Testis (tissue), 3 donors: ENCODE results near the gene ANAPC15. TPM values are rescaled to one million over a fixed set of nuclear protein-coding genes. Genes with fewer than 3 reads are reported as not detected.
"Not testable (repeated sequence)": the region's sequence is repeated elsewhere in the genome, so short reads cannot be mapped to it uniquely, and the experiment has no call there.

Source experiments
- DNase-seq: peaks from one replicate; pipeline ENCODE4 v3.0.0-alpha.2; 2019
- H3K27ac ChIP-seq, 2 donors: fragments of 200-600 bp; sonication (generic); one replicate each; pipeline ENCODE4 v1.5.1; 2019
- H3K27me3 ChIP-seq: fragments of 200-600 bp; sonication (generic); one replicate; pipeline ENCODE4 v1.5.1; 2019
- H3K36me3 ChIP-seq: fragments of 200-600 bp; sonication (generic); one replicate; pipeline ENCODE4 v1.5.1; 2017; ENCODE audit warnings: low read depth; ENCODE audit errors: missing control alignments
- H3K4me1 ChIP-seq: fragments of 200-600 bp; sonication (generic); one replicate; pipeline ENCODE4 v1.5.1; 2019
- H3K4me3 ChIP-seq, 2 donors: fragments of 200-600 bp; sonication (generic); one replicate each; pipeline ENCODE4 v1.5.1; 2017 to 2019
- H3K9me3 ChIP-seq: fragments of 200-600 bp; sonication (generic); one replicate; pipeline ENCODE4 v1.5.1; 2017
- POLR2A ChIP-seq: fragments of 450-650 bp; IDR thresholded peaks from one replicate; pipeline ENCODE4 v1.6.1; 2017; ENCODE audit warnings: antibody characterized with exemption, mild to moderate bottlenecking, moderate library complexity
- WGBS, 2 donors: methylation state at CpG; one replicate each; pipeline ENCODE4 v1.1.5; 2018; 5-methylcytosine and 5-hydroxymethylcytosine counted together
- intact Hi-C: fragments of 100-400 bp; cut with DNase I; formaldehyde crosslinking; loops from one replicate; pipeline ENCODE4 v1.15.1; 2023; ENCODE audit warnings: low total_unique reads
- polyA plus RNA-seq: library from polyadenylated mRNA; stranded (reverse); fragments of 350-450 nt; fragmentation: Illumina TruSeq; extraction: RNeasy Lipid Tissue Mini Kit (QIAGEN cat#74804); gene quantifications from one replicate; pipeline ENCODE4 v1.2.3, GENCODE V29; 2014; ENCODE audit warnings: low read depth, low replicate concordance; ENCODE audit not compliant: insufficient read depth
- total RNA-seq, 2 donors: library from RNA; depleted of rRNA; stranded (reverse); fragments of >200 nt; gene quantifications; one replicate each; pipeline ENCODE4 v1.2.3, GENCODE V29; 2016
- TF ChIP-seq, protein P1 (sequence below), 3 experiments: fragments of 450-650 bp in 2 of 3; fragments of 200-600 bp in 1 of 3; sonication (generic) in 1 of 3; IDR thresholded peaks; one replicate each; pipeline ENCODE4 v1.5.1; 2016 to 2019; ENCODE audit warnings: antibody characterized with exemption in 3 of 3, mild to moderate bottlenecking in 2 of 3, moderate library complexity in 1 of 3

Gene ANAPC15
- total and polyA plus RNA-seq, 3 donors from 2014 or later = 61.9 to 103 (median 66.1) TPM

DNA sequence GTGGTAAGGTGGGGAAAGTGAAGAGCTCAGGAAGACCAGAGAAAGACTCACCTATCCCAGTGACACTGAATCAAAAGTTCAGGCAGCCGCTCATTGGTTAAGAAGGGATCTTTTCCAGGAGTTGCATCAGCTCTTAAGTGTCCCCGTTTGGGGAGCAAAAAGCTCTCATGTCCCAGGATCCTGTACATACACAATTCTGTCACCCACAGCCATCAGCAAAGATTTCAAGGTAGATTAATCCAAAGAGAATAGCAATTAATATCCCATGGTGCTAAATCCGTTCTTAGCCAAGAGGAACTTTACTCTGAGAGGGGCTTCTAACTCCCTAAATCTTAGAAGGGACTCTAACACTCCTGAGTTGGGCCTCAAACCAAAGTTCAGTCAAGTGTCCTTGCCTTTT lies 42.3 kb upstream of the ANAPC15 start:
- intact Hi-C loops = no loop called here
- TF ChIP-seq, protein P1, sequence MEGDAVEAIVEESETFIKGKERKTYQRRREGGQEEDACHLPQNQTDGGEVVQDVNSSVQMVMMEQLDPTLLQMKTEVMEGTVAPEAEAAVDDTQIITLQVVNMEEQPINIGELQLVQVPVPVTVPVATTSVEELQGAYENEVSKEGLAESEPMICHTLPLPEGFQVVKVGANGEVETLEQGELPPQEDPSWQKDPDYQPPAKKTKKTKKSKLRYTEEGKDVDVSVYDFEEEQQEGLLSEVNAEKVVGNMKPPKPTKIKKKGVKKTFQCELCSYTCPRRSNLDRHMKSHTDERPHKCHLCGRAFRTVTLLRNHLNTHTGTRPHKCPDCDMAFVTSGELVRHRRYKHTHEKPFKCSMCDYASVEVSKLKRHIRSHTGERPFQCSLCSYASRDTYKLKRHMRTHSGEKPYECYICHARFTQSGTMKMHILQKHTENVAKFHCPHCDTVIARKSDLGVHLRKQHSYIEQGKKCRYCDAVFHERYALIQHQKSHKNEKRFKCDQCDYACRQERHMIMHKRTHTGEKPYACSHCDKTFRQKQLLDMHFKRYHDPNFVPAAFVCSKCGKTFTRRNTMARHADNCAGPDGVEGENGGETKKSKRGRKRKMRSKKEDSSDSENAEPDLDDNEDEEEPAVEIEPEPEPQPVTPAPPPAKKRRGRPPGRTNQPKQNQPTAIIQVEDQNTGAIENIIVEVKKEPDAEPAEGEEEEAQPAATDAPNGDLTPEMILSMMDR (IDR thresholded peaks at IDR 0.05) = no peak
- no peak for TF ChIP-seq POLR2A
- Histone ChIP-seq H3K36me3 (no peaks in the 10 kb centered on the region), H3K9me3 (no peaks in the 10 kb centered on the region), H3K27ac (no peak overlapping the region), H3K4me1 (no peaks in the 10 kb centered on the region), H3K4me3 (no peak overlapping the region), H3K27me3 (no peaks in the 10 kb centered on the region)
- no peak for DNase-seq
- WGBS, 2 donors = 88 to 91% methylated on average over 3 of the region's 3 CpGs

DNA sequence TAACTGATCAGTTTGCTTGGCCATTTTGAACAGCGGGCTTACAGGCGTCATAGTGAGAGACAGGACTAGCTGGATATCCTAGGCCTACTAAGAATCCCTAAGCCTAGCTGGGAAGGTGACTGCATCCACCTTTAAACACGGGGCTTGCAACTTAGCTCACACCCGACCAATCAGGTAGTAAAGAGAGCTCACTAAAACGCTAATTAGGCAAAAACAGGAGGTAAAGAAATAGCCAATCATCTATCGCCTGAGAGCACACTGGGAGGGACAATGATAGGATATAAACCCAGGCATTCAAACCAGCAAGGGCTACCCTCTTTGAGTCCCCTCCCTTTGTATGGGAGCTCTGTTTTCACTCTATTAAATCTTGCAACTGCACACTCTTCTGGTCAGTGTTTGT lies 41.4 kb upstream of the ANAPC15 start:
- intact Hi-C loops, H3K27me3 ChIP-seq, H3K27ac ChIP-seq, H3K4me3 ChIP-seq, DNase-seq, H3K4me1 ChIP-seq, H3K9me3 ChIP-seq, H3K36me3 ChIP-seq: not testable (repeated sequence)
- 69 to 83% methylated on average over 6 of the region's 6 CpGs for WGBS, 2 donors

DNA sequence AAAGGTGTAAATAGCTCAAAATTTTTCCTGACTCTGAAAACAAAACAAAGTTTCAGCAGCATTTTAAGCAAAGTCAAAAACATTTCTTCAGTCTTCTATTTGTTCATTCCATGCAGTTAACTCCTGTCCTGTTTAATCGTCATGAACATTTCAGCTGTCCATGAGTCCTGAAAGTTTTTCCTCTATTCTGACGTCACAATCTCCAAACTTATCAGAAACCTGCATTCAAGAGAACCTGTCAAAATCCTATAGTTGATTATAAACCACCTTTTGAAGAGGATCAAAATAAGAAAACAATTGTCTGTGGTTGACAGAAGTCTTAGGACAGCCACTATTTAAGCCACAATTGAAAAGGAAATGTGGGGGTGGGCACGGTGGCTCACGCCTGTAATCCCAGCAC lies 38.4 kb upstream of the ANAPC15 start:
- Histone ChIP-seq H3K4me3 (no peak overlapping the region), H3K27ac (no peak overlapping the region), H3K4me1 (no peaks in the 10 kb centered on the region), H3K27me3 (no peaks in the 10 kb centered on the region), H3K36me3 (no peaks in the 10 kb centered on the region), H3K9me3 (no peaks in the 10 kb centered on the region)
- no peak for TF ChIP-seq POLR2A
- TF ChIP-seq, protein P1 (IDR thresholded peaks at IDR 0.05) = no peak
- no peak for DNase-seq
- intact Hi-C loops = no loop called here
- 82 to 84% methylated on average over 4 of the region's 4 CpGs for WGBS, 2 donors

DNA sequence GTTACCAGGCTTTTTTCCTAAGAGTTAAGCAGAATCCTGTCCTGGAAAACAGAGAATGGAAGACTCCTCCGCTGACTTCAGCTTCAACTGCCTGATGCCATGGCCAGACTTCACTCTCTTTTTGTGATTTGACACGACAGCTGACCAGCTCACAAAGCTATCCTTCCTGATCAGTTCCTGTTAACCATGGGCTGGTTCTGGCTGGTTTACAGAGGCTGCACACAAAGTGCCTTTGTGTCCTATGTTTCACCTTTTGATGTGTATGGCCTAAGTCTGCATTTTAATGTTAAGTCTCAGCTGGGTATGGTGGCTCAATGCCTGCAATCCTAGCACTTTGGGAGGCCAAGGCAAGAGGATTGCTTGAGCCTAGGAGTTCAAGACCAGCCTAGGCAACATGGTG lies 34.1 kb upstream of the ANAPC15 start:
- Histone ChIP-seq H3K4me3 (no peak overlapping the region), H3K4me1 (no peaks in the 10 kb centered on the region), H3K36me3 (no peaks in the 10 kb centered on the region), H3K9me3 (no peaks in the 10 kb centered on the region), H3K27me3 (no peaks in the 10 kb centered on the region), H3K27ac (no peak overlapping the region)
- intact Hi-C loops = no loop called here
- 28 to 62% methylated on average over 2 of the region's 2 CpGs for WGBS, 2 donors
- no peak for DNase-seq
- no peak for TF ChIP-seq POLR2A
- TF ChIP-seq, protein P1 (IDR thresholded peaks at IDR 0.05) = no peak

DNA sequence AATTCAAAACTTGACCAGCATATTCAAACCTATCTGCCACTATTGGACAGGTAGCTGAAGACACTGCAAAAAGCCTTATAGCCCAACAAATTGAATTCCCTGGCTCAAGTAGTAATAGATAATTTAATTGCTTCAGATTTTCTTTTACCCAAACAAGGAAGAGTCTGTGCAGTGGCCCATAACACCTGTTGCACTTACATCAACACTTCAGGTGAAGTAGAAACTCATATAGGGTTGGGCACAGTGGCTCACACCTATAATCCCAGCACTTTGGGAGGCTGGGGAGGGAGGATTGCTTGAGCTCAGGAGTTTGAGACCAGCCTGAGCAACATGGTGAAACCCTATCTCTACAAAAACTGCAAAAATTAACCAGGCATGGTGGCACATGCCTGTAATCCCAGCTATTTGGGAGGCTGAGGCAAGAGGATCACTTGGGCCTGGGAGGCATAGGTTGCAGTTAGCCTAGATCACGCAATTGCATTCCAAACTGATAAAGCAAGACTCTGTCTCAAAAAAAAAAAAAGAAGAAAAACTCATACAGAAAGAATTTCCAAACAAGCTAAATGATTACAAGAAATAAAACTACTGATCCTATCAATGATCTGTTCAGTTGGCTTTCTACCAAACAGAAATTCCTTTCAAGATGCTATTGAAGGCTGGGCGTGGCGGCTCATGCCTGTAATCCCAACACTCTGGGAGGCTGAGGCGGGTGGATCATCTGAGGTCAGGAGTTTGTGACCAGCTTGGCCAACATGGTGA lies 32.5 kb upstream of the ANAPC15 start:
- WGBS, 2 donors = 94 to 95% methylated on average over 4 of the region's 4 CpGs
- intact Hi-C loops = no loop called here
- TF ChIP-seq, protein P1 (IDR thresholded peaks at IDR 0.05) = no peak
- TF ChIP-seq POLR2A = no peak
- Histone ChIP-seq H3K4me3 (no peak overlapping the region), H3K9me3 (no peaks in the 10 kb centered on the region), H3K36me3 (no peaks in the 10 kb centered on the region), H3K4me1 (no peaks in the 10 kb centered on the region), H3K27ac (no peak overlapping the region), H3K27me3 (no peaks in the 10 kb centered on the region)
- DNase-seq = no peak

DNA sequence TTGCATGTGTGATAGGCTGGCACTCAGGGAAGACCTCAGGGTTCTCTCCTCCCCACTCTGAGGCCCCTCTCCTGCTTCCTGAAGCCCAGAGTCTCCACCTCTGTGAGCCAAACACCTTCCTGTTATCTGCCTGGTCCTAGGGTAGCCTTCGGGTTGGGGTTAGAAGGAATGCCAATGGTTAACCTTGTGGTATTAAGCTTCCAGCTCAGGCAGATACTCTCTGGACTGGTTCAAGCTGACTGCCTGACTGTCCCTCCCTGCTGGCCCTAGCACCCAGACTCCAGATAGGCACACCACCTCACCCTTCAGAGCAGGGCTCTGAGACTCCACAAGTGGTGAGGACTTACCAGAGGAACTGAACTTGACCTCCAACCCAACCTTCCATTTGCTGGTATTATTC lies 30.0 kb upstream of the ANAPC15 start:
- H3K4me3 ChIP-seq, H3K27ac ChIP-seq, H3K9me3 ChIP-seq, DNase-seq, H3K27me3 ChIP-seq, H3K36me3 ChIP-seq, H3K4me1 ChIP-seq, intact Hi-C loops: not testable (repeated sequence)
- 40% methylated on average over 1 of the region's 1 CpG; no CpG with 5 or more reads in 1 of the 2 donors for WGBS, 2 donors

DNA sequence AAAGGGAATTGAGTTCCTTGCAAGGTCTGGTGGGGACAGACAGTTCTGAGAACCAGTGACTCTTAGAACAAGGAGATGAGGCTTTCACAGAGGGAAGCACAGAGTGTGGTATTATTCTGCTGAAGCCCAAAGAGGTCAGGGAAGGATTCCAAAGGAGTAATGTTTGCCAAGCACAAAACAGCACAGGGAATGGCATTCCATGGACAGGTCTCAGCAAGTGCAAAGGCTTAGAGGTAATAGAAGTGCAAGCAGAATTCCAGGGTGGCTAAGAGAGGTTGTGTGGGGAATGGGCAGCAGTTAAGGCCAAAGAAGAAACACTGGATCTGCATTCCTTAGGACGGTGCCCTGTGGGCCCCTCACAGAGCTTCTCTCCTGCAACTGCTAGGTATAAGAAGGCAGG lies 29.6 kb upstream of the ANAPC15 start:
- H3K27ac ChIP-seq, H3K27me3 ChIP-seq, H3K36me3 ChIP-seq, H3K9me3 ChIP-seq, DNase-seq, H3K4me3 ChIP-seq, H3K4me1 ChIP-seq, intact Hi-C loops: not testable (repeated sequence)
- 55 to 73% methylated on average over 1 of the region's 1 CpG for WGBS, 2 donors
